Activated CD8-positive, alpha-beta memory T cell treated with anti-CD3 and anti-CD28 coated beads, Interleukin-2, amount 10 ng/mL, durations not matched to agents 7 days and 5 days (primary cell): ENCODE data around the gene PLPP3. TPM values are rescaled to one million over a fixed set of nuclear protein-coding genes. Genes with fewer than 3 reads are reported as not detected.

Source experiments
- ATAC-seq: fragments of 150-1000 bp; cut with Tn5 transposase; one replicate; pipeline ENCODE4 v1.10.0; 2021; ENCODE audit warnings: moderate library complexity
- CTCF ChIA-PET: fragments of 350-600 bp; sonication (Branson Sonifier 250); formaldehyde crosslinking; loops from one replicate; lab custom pipeline; 2021; ENCODE audit warnings: antibody characterized with exemption; lab: Charles Lee
- DNase-seq: peaks from one replicate; pipeline ENCODE4 v3.0.0-alpha.2; 2020
- H3K27ac Mint-ChIP-seq: one replicate; pipeline ENCODE4 v1.8.0; 2021; ENCODE audit warnings: mild to moderate bottlenecking, mixed read lengths
- H3K27me3 Mint-ChIP-seq: one replicate; pipeline ENCODE4 v1.8.0; 2021; ENCODE audit warnings: mixed read lengths
- H3K36me3 Mint-ChIP-seq: one replicate; pipeline ENCODE4 v1.8.0; 2021; ENCODE audit warnings: mild to moderate bottlenecking, mixed read lengths
- H3K4me1 Mint-ChIP-seq: one replicate; pipeline ENCODE4 v1.8.0; 2021; ENCODE audit warnings: mixed read lengths
- H3K4me3 Mint-ChIP-seq: one replicate; pipeline ENCODE4 v1.8.0; 2021; ENCODE audit warnings: mild to moderate bottlenecking, moderate library complexity, mixed read lengths
- H3K9me3 Mint-ChIP-seq: one replicate; pipeline ENCODE4 v1.8.0; 2022; ENCODE audit warnings: low read depth, mixed read lengths
- total RNA-seq, 2 experiments: library from RNA; stranded (reverse); gene quantifications; one replicate each; pipeline ENCODE4 v1.2.3, GENCODE V29; 2021

PLPP3 gene
- total RNA-seq, 2 experiments from 2014 or later = not detected

DNA sequence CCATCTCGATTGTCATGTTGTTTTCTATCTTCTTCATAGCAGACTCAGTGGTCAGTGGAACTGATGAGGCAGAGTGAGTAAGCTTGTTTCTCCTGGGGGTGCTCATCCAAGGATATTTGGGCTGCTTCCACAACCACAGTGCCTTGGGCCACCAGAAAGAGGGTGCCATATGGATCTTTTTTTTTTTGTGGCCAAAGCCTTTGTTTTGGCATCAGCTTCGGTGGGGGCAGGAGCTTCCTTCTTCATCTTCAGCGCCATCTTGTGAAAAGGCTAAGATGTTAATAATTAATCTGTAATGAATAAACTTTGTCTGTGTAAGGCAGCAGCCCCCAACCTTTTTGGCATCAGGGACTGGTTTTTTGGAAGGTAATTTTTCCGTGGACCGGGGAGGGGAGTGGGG, 6.6 kb upstream of the PLPP3 start:
- CTCF ChIA-PET = interaction anchor here (1.6 to 3.0 kb wide), 2 partner anchors 1108 to 1303 kb away, joined by 5 to 11 read pairs; no protein-coding TSS in a partner anchor
- H3K4me1 Mint-ChIP-seq = no peaks in the 10 kb centered on the region
- H3K27ac Mint-ChIP-seq = no peak overlapping the region
- H3K36me3 Mint-ChIP-seq = no peaks in the 10 kb centered on the region
- DNase-seq = no peak
- H3K4me3 Mint-ChIP-seq = no peak overlapping the region
- ATAC-seq = no peak
- H3K27me3 Mint-ChIP-seq = peaks cover 5% of the 10 kb centered on the region
- H3K9me3 Mint-ChIP-seq = no peaks in the 10 kb centered on the region

GRCh38 chr1:56584910-56585528, 5.7 kb upstream of the PLPP3 start:
- CTCF ChIA-PET = interaction anchor here (0.9 to 3.0 kb wide), 6 partner anchors 9 to 1307 kb away, joined by 3 to 11 read pairs (median 5); no protein-coding TSS in a partner anchor
- H3K27ac Mint-ChIP-seq = no peak overlapping the region
- ATAC-seq (no peak), DNase-seq (no peak)
- H3K9me3 Mint-ChIP-seq = no peaks in the 10 kb centered on the region
- H3K4me3 Mint-ChIP-seq = no peak overlapping the region
- H3K4me1 Mint-ChIP-seq = no peaks in the 10 kb centered on the region
- no peaks in the 10 kb centered on the region for H3K36me3 Mint-ChIP-seq
- H3K27me3 Mint-ChIP-seq = peaks cover 14% of the 10 kb centered on the region

DNA sequence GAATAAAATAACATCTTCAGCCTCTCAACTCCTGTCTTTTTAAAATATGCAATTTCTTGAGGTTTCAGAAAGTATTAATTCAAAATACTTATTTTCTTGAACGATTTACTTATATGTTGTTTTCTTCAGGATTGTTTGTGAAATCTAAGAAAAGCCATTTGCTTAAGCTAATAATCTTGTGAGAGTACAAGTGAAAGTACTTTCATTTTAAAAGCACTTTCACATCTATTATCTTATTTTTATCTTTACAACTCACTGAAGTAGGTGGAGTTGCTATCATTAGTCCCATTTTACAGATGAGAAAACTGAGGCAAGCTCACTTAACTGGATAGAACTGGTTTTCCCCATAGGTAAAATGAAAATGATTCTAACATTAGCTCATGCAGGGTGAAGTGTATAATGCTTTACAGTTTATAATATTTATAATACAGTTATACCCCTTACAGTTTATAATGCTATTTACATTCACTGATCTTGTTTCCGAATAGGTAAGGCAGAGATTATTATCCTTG, 4.7 kb upstream of the PLPP3 start:
- H3K36me3 Mint-ChIP-seq = no peaks in the 10 kb centered on the region
- H3K4me3 Mint-ChIP-seq = no peak overlapping the region
- peaks cover 2% of the 10 kb centered on the region for H3K4me1 Mint-ChIP-seq
- H3K27me3 Mint-ChIP-seq = peaks cover 24% of the 10 kb centered on the region
- no peak overlapping the region for H3K27ac Mint-ChIP-seq
- ATAC-seq (no peak), DNase-seq (no peak)
- H3K9me3 Mint-ChIP-seq = no peaks in the 10 kb centered on the region
- CTCF ChIA-PET = interaction anchor here (1.3 to 3.0 kb wide), 4 partner anchors 8 to 1306 kb away, joined by 5 to 11 read pairs (median 6); no protein-coding TSS in a partner anchor

- no peak for ATAC-seq
- peaks cover 45% of the 10 kb centered on the region for H3K27me3 Mint-ChIP-seq
These were observed 1.4 kb upstream of the PLPP3 start for GRCh38 chr1:56580771-56581170.

GRCh38 chr1:56578138-56578962, 1.0 kb downstream of the PLPP3 start:
- Mint-ChIP-seq H3K9me3 (no peaks in the 10 kb centered on the region), H3K27ac (no peak overlapping the region), H3K27me3 (peaks cover 45% of the 10 kb centered on the region), H3K4me3 (peak overlapping the region; percentile 54), H3K36me3 (no peaks in the 10 kb centered on the region), H3K4me1 (peaks cover 7% of the 10 kb centered on the region)
- DNase-seq (no peak), ATAC-seq (no peak)
- CTCF ChIA-PET = interaction anchor here (1.1 kb wide), 1 partner anchor 10 kb away, joined by 3 read pairs; no protein-coding TSS in a partner anchor

More at GRCh38 chr1:56580771-56581170, 1.4 kb upstream of the PLPP3 start:
- no peak overlapping the region for H3K27ac Mint-ChIP-seq
- H3K4me1 Mint-ChIP-seq = peaks cover 7% of the 10 kb centered on the region
- H3K36me3 Mint-ChIP-seq = no peaks in the 10 kb centered on the region
- CTCF ChIA-PET = no interaction called here
- H3K9me3 Mint-ChIP-seq = no peaks in the 10 kb centered on the region
- H3K4me3 Mint-ChIP-seq = no peak overlapping the region
- no peak for DNase-seq

- Mint-ChIP-seq H3K27ac (no peak overlapping the region), H3K4me1 (peaks cover 7% of the 10 kb centered on the region), H3K9me3 (no peaks in the 10 kb centered on the region), H3K27me3 (peaks cover 44% of the 10 kb centered on the region), H3K36me3 (no peaks in the 10 kb centered on the region), H3K4me3 (no peak overlapping the region)
- ATAC-seq (no peak), DNase-seq (no peak)
- CTCF ChIA-PET = interaction anchor here (1.1 kb wide), 2 partner anchors 10 to 1202 kb away, joined by 3 to 4 read pairs; no protein-coding TSS in a partner anchor
These were observed 1.8 kb downstream of the PLPP3 start for GRCh38 chr1:56577406-56578137.

- Mint-ChIP-seq H3K4me1 (peaks cover 7% of the 10 kb centered on the region), H3K27ac (no peak overlapping the region), H3K9me3 (no peaks in the 10 kb centered on the region), H3K27me3 (peaks cover 44% of the 10 kb centered on the region), H3K4me3 (no peak overlapping the region), H3K36me3 (no peaks in the 10 kb centered on the region)
- CTCF ChIA-PET = interaction anchor here (1.1 to 1.7 kb wide), 2 partner anchors 8 to 1201 kb away, joined by 4 to 5 read pairs; no protein-coding TSS in a partner anchor
- ATAC-seq (no peak), DNase-seq (no peak)
These were observed 2.4 kb downstream of the PLPP3 start for GRCh38 chr1:56576880-56577405.

DNA sequence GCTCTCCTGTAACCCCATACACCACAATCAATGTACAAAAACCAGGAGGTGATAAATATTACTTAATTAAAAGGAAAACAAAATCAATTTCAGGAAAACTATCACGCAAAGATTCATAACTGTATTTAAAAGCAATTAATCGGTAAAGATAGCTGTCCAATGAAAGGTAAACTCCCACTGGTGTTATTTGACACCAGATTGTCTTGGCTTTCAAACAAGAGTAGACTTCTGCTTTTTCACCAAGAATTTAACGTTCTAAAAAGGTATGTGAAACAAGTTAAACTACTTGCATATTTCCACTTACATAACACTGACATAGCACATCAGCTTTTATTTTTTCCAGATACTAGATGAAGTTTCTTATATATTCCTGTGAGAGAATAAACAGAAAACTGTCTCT, 3.5 kb downstream of the PLPP3 start:
- CTCF ChIA-PET = interaction anchor here (1.7 kb wide), 1 partner anchor 9 kb away, joined by 5 read pairs; no protein-coding TSS in a partner anchor
- Mint-ChIP-seq H3K4me3 (no peak overlapping the region), H3K4me1 (peaks cover 7% of the 10 kb centered on the region), H3K36me3 (no peaks in the 10 kb centered on the region), H3K27ac (no peak overlapping the region), H3K27me3 (peaks cover 39% of the 10 kb centered on the region), H3K9me3 (no peaks in the 10 kb centered on the region)
- ATAC-seq (no peak), DNase-seq (no peak)

DNA sequence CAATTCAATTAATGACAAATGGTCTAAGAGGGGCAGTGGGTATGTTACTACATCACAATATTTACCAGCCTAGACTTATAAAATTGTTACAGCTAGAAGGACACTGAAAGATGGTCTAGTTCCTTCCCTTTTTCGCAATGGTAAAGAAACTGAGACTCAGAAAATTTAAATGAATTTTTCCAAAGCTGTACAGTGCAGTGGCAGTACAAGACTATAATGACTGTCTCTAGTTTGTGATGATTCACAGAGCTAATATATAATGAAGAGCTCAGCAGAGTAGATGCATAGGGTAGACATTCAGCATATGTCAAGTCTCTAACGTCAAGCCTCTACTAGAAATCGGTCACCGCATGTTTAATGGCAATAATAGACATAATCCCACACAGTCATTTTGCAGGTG, 4.6 kb downstream of the PLPP3 start:
- peaks cover 29% of the 10 kb centered on the region for H3K27me3 Mint-ChIP-seq
- no peak overlapping the region for H3K4me3 Mint-ChIP-seq
- H3K36me3 Mint-ChIP-seq = no peaks in the 10 kb centered on the region
- CTCF ChIA-PET = no interaction called here
- peaks cover 7% of the 10 kb centered on the region for H3K4me1 Mint-ChIP-seq
- DNase-seq (no peak), ATAC-seq (no peak)
- no peaks in the 10 kb centered on the region for H3K9me3 Mint-ChIP-seq
- no peak overlapping the region for H3K27ac Mint-ChIP-seq

DNA sequence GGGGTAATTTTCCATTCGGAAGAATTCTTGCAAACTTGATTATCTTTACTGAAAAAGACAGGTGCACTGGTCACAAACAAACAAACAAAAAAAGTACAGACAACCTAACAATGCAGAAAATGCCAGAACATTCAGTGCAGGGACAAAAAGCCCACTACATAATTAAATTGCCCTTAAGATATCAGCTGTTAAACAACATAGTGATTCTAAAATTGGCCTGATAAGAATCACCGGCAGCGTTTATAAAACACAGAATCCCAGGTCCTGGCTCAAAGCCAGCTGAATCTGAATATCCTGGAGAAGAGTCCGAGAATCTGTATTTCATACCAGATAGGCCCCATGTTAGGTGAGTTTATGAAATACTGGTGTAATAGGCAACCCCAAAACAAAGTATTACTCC, 6.1 kb downstream of the PLPP3 start:
- Mint-ChIP-seq H3K4me1 (peaks cover 3% of the 10 kb centered on the region), H3K27ac (no peak overlapping the region), H3K27me3 (peaks cover 19% of the 10 kb centered on the region), H3K4me3 (no peak overlapping the region), H3K9me3 (no peaks in the 10 kb centered on the region), H3K36me3 (no peaks in the 10 kb centered on the region)
- no peak for ATAC-seq
- CTCF ChIA-PET = no interaction called here
- DNase-seq = no peak

DNA sequence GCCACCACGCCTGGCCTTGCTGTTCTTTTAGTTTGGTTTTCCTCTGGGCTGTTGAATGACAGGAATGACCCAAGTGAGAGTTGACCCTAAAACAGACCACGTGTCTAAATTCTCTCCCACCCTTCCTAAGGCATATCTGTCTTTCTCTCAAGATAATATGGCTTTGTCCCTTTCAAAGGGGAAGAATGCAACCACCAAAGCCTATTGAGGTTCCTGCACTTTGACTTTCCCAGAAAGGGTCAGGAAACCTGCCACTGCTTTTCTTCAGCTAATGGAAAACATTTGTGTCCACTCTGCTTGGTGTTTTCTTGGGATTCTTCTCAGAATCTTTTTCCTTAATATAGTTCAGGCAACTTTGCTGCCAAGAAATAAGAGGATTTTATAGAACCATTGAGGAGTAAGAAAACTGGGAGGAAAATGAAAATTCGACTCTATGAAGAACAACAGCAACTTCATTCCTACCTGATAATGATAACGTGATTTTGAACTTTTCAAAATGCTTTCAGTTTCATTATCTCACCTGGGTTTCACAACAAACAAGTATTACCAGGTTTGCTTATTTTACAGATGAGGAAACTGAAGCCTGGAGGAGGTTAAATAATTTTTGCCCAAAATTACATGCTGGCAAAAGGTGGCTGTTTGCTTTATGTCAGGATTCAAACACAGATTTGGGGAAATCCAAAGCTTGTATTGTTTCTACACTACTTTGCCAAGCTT, 6.9 kb downstream of the PLPP3 start:
- no peak for DNase-seq
- Mint-ChIP-seq H3K36me3 (no peaks in the 10 kb centered on the region), H3K27ac (no peak overlapping the region), H3K9me3 (no peaks in the 10 kb centered on the region), H3K4me1 (no peaks in the 10 kb centered on the region), H3K4me3 (no peak overlapping the region), H3K27me3 (peaks cover 11% of the 10 kb centered on the region)
- CTCF ChIA-PET = no interaction called here
- no peak for ATAC-seq

DNA sequence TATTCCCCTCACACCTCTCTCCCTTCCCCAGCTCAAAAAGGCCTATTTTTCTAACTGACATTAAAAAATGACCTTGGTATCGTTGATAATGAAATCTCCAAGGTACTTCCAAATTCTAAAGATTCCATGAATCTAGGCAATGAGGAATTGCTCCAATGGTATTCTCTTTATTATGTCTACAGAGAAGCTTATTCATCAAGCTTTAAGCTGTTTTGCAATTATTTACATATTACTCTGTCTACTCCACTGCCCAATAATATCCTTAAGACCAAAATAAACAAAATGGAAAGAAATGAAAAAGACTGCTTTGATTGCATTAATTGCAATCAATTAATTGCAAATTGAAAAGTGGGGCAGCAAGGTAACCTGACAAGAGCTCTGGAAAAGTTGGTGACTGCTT, 7.9 kb downstream of the PLPP3 start:
- no peak overlapping the region for H3K27ac Mint-ChIP-seq
- CTCF ChIA-PET = interaction anchor here (1.0 kb wide), 1 partner anchor 13 kb away, joined by 3 read pairs; no protein-coding TSS in a partner anchor
- no peaks in the 10 kb centered on the region for H3K9me3 Mint-ChIP-seq
- H3K36me3 Mint-ChIP-seq = no peaks in the 10 kb centered on the region
- DNase-seq (no peak), ATAC-seq (no peak)
- H3K27me3 Mint-ChIP-seq = peaks cover under 1% of the 10 kb centered on the region
- H3K4me1 Mint-ChIP-seq = no peaks in the 10 kb centered on the region
- H3K4me3 Mint-ChIP-seq = no peak overlapping the region
